GM12891 (cell line): Measurements from ENCODE around the gene ARHGAP20.

ENCODE experiments used
- POLR2A ChIP-seq: IDR thresholded peaks from 2 replicates; pipeline ENCODE4 v1.6.1; 2011; ENCODE audit warnings: low read depth, low read length, control low read depth
- POLR2AphosphoS5 ChIP-seq: IDR thresholded peaks from 2 replicates; pipeline ENCODE4 v1.6.1; 2011; ENCODE audit warnings: low read depth, low read length, control low read depth
- TAF1 ChIP-seq: IDR thresholded peaks from 2 replicates; pipeline ENCODE4 v1.6.1; 2011; ENCODE audit warnings: low read depth, low read length, control low read depth

DNA sequence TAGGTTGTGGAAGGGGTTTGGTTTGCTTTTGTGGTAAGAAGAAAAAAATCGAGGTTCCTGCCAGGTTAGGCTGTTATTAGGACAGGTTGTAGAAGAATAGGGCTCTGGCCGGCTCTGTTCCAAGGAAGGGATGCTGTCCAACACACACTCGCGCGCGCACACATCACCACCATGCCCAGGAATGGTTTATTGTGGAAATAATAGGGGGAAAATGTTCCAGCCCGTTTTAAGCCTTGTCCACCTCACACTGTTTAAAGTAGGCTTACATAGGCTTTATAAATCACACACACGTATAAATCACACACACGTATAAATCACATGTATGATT, 1.2 kb upstream of the ARHGAP20 start:
- TF ChIP-seq POLR2AphosphoS5 (no peak), TAF1 (no peak), POLR2A (no peak)
